Neural progenitor cell (in vitro differentiated cells): Measurements from ENCODE around the gene HDAC4.

Experiments used
- CTCF ChIP-seq: fragments of 200-600 bp; sonication (generic); IDR thresholded peaks from 2 replicates; pipeline ENCODE4 v1.5.1; 2017; ENCODE audit warnings: antibody characterized with exemption, mild to moderate bottlenecking
- EZH2phosphoT487 ChIP-seq: fragments of 200-600 bp; sonication (generic); IDR thresholded peaks from 2 replicates; pipeline ENCODE4 v1.6.1; 2017; ENCODE audit warnings: antibody characterized with exemption

DNA sequence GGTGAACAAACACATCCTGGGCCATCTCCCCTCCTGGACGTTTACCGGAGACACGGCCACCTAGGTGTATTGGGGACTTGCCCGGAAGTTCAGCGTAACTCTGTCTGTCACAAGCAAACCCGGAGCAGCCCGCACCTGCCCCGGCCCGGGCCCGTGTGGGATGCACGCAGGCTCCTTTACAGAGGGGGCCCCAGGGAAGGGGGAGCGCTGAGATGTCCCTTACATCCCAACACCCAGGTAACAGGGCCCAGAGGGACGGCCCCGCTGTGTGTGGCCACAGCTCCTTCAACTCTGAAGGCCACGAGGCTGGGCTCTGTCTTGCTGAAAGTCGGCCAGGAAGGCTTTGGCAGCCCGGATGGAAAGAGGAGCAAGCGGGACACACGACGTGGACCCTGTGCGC is 340.1 kb downstream of the HDAC4 start:
- TF ChIP-seq CTCF = no peak
- TF ChIP-seq EZH2phosphoT487 = no peak
